Smooth muscle cell (in vitro differentiated cells): ENCODE data around the gene USP7. TPM values are rescaled to one million over a fixed set of nuclear protein-coding genes. Genes with fewer than 3 reads are reported as not detected.
A peak's percentile ranks its signal among the peaks of the same experiment; 100 is the strongest.
"Not testable (repeated sequence)": the region's sequence is repeated elsewhere in the genome, so short reads cannot be mapped to it uniquely, and the experiment has no call there.

ENCODE experiments used
- DNase-seq: peaks from one replicate; lab custom pipeline; 2025; ENCODE audit not compliant: unreplicated experiment; lab: John Stamatoyannopoulos, UW
- H2AFZ ChIP-seq: fragments of 200-600 bp; sonication (generic); 2 replicates; pipeline ENCODE4 v1.6.0; 2016; ENCODE audit warnings: antibody characterized with exemption, low read depth, mild to moderate bottlenecking
- H3F3A ChIP-seq: fragments of 200-600 bp; sonication (generic); 2 replicates; pipeline ENCODE4 v1.6.0; 2017; ENCODE audit warnings: antibody characterized with exemption, low read depth
- H3K27ac ChIP-seq: fragments of 200-600 bp; sonication (generic); 2 replicates; pipeline ENCODE4 v1.5.1; 2016; ENCODE audit warnings: low read depth, mild to moderate bottlenecking
- H3K27me3 ChIP-seq: fragments of 200-600 bp; sonication (generic); 2 replicates; pipeline ENCODE4 v1.6.1; 2016; ENCODE audit warnings: low read depth, mild to moderate bottlenecking
- H3K36me3 ChIP-seq: fragments of 200-600 bp; sonication (generic); 2 replicates; pipeline ENCODE4 v1.5.1; 2016; ENCODE audit warnings: low read depth
- H3K4me1 ChIP-seq: fragments of 200-600 bp; sonication (generic); 2 replicates; pipeline ENCODE4 v1.5.1; 2016; ENCODE audit warnings: low read depth
- H3K4me2 ChIP-seq: fragments of 200-600 bp; sonication (generic); 2 replicates; pipeline ENCODE4 v1.6.0; 2016; ENCODE audit warnings: mild to moderate bottlenecking
- H3K4me3 ChIP-seq: fragments of 200-600 bp; sonication (generic); 2 replicates; pipeline ENCODE4 v1.5.1; 2016; ENCODE audit warnings: mild to moderate bottlenecking
- H3K79me2 ChIP-seq: fragments of 200-600 bp; sonication (generic); 2 replicates; pipeline ENCODE4 v1.6.0; 2016; ENCODE audit warnings: low read depth, mild to moderate bottlenecking
- H3K9ac ChIP-seq: fragments of 200-600 bp; sonication (generic); 2 replicates; pipeline ENCODE4 v1.6.0; 2016; ENCODE audit warnings: low read depth
- H3K9me3 ChIP-seq: fragments of 200-600 bp; sonication (generic); replicated peaks from 2 replicates; pipeline ENCODE4 v1.5.1; 2016; ENCODE audit warnings: low read depth
- H4K20me1 ChIP-seq: fragments of 200-600 bp; sonication (generic); 2 replicates; pipeline ENCODE4 v1.6.0; 2016; ENCODE audit warnings: low read depth
- CTCF ChIP-seq: fragments of 200-600 bp; sonication (generic); IDR thresholded peaks from 2 replicates; pipeline ENCODE4 v1.5.1; 2017; ENCODE audit warnings: borderline replicate concordance, mild to moderate bottlenecking, antibody characterized with exemption; ENCODE audit not compliant: insufficient read depth, poor library complexity, severe bottlenecking
- WGBS: methylation state at CpG from one replicate; pipeline ENCODE4 v1.1.7; 2016; ENCODE audit warnings: low lambda C conversion rate; 5-methylcytosine and 5-hydroxymethylcytosine counted together
- polyA plus RNA-seq: library from polyadenylated mRNA; unstranded; fragments of >200 nt; fragmentation: Nextera tagmentation; extraction: Ambion mirVana; gene quantifications from 2 replicates; pipeline ENCODE4 v1.2.1, GENCODE V29; 2016
- total RNA-seq: library from RNA; depleted of rRNA; stranded (reverse); fragments of >200 nt; gene quantifications from 2 replicates; pipeline ENCODE4 v1.2.3, GENCODE V29; 2014

Gene USP7
- total and polyA plus RNA-seq, 2 experiments from 2014 or later: 50.7 to 52.1 TPM

- DNase-seq: no peak
- Histone ChIP-seq H3K9ac (no peak overlapping the region), H3K4me1 (peaks cover 8% of the 10 kb centered on the region), H3K79me2 (no peaks in the 10 kb centered on the region), H4K20me1 (no peaks in the 10 kb centered on the region), H3K4me2 (no peak overlapping the region), H3K4me3 (no peak overlapping the region), H2AFZ (no peak overlapping the region), H3F3A (no peaks in the 10 kb centered on the region), H3K9me3 (no peaks in the 10 kb centered on the region), H3K36me3 (no peaks in the 10 kb centered on the region), H3K27ac (no peak overlapping the region), H3K27me3 (no peaks in the 10 kb centered on the region)
- peak; percentile 10 for TF ChIP-seq CTCF
- 92% methylated on average over 22 of the region's 22 CpGs for WGBS
Observed at GRCh38 chr16:8872967-8873865, 90.5 kb downstream of the USP7 start.

- DNase-seq: no peak
- no peak overlapping the region for H3K4me3 ChIP-seq
- H2AFZ ChIP-seq: no peak overlapping the region
- no peak overlapping the region for H3K9ac ChIP-seq
- H3K36me3 ChIP-seq: no peaks in the 10 kb centered on the region
- peaks cover 6% of the 10 kb centered on the region for H3K4me1 ChIP-seq
- H3K27ac ChIP-seq: no peak overlapping the region
- 99% methylated on average over 5 of the region's 5 CpGs for WGBS
- peaks cover 5% of the 10 kb centered on the region for H3K79me2 ChIP-seq
- H3F3A ChIP-seq: no peaks in the 10 kb centered on the region
- H3K9me3 ChIP-seq: no peaks in the 10 kb centered on the region
- H3K27me3 ChIP-seq: no peaks in the 10 kb centered on the region
- no peak overlapping the region for H3K4me2 ChIP-seq
- peaks cover 4% of the 10 kb centered on the region for H4K20me1 ChIP-seq
- TF ChIP-seq CTCF: no peak
Observed at GRCh38 chr16:8872071-8872470, 91.6 kb downstream of the USP7 start.

GRCh38 chr16:8869988-8870241 is 93.8 kb downstream of the USP7 start:
- not testable (repeated sequence) for H3K9ac ChIP-seq, H3F3A ChIP-seq, H3K27ac ChIP-seq, H3K4me2 ChIP-seq, H3K9me3 ChIP-seq, H3K36me3 ChIP-seq, H2AFZ ChIP-seq, H3K27me3 ChIP-seq, DNase-seq, H3K4me3 ChIP-seq
- 96% methylated on average over 10 of the region's 10 CpGs for WGBS
- Histone ChIP-seq H4K20me1 (peaks cover 26% of the 10 kb centered on the region), H3K79me2 (peaks cover 26% of the 10 kb centered on the region), H3K4me1 (peaks cover 14% of the 10 kb centered on the region)

GRCh38 chr16:8869212-8869987 is 94.3 kb downstream of the USP7 start:
- Histone ChIP-seq H3K36me3 (no peaks in the 10 kb centered on the region), H3K4me2 (peak overlapping the region; percentile 95), H3K4me1 (peaks cover 16% of the 10 kb centered on the region), H3K27ac (no peak overlapping the region), H3K27me3 (no peaks in the 10 kb centered on the region), H3K9me3 (no peaks in the 10 kb centered on the region), H4K20me1 (peaks cover 31% of the 10 kb centered on the region), H2AFZ (no peak overlapping the region), H3F3A (no peaks in the 10 kb centered on the region), H3K79me2 (peaks cover 31% of the 10 kb centered on the region), H3K4me3 (peak overlapping the region; percentile 96), H3K9ac (no peak overlapping the region)
- WGBS: 28% methylated on average over 32 of the region's 37 CpGs
- DNase-seq: no peak
- TF ChIP-seq CTCF: no peak
